T-cell (primary cell): ENCODE results near the gene WRAP53. TPM values are rescaled to one million over a fixed set of nuclear protein-coding genes. Genes with fewer than 3 reads are reported as not detected.

Source experiments
- ATAC-seq, 4 experiments: fragments of 200-7000 bp in 3 of 4; fragments of 150-1000 bp in 1 of 4; cut with Tn5 transposase; replicated peaks in 1 of 4; 1 replicate in 3 of 4; 2 replicates in 1 of 4; pipeline ENCODE4 v1.10.0; 2021; ENCODE audit warnings: moderate library complexity in 3 of 4, mild to moderate bottlenecking in 2 of 4, moderate number of reproducible peaks in 1 of 4
- CTCF ChIA-PET, 2 donors: fragments of 300-600 bp; sonication (Branson Sonifier 250); formaldehyde crosslinking; loops; one replicate each; lab custom pipeline; 2022; ENCODE audit warnings: antibody characterized with exemption in 2 of 2; lab: Charles Lee
- POLR2A ChIA-PET, 2 donors: fragments of 300-600 bp; sonication (Branson Sonifier 250); formaldehyde crosslinking; loops; one replicate each; lab custom pipeline; 2022; ENCODE audit warnings: antibody characterized with exemption in 2 of 2; lab: Charles Lee
- DNase-seq, 35 experiments: peaks; one replicate each; pipeline versions ENCODE4 v3.0.0 to v3.0.0-alpha.2; 2013 to 2023
- H3K27ac ChIP-seq: one replicate; pipeline ENCODE4 v1.5.1; 2013; ENCODE audit warnings: low read length
- H3K27me3 ChIP-seq, 2 experiments: replicated peaks in 1 of 2; 1 replicate in 1 of 2; 2 replicates in 1 of 2; pipeline versions ENCODE4 v1.6.1 to v1.7.0; 2013; ENCODE audit warnings: low read length in 1 of 2, mixed read lengths in 1 of 2; ENCODE audit not compliant: control insufficient read depth in 2 of 2, insufficient read depth in 2 of 2; ENCODE audit errors: extremely low read depth in 1 of 2
- H3K36me3 ChIP-seq, 2 donors: 1 replicate in 1 of 2; 2 replicates in 1 of 2; pipeline versions ENCODE4 v1.6.1 to v1.7.0; 2013; ENCODE audit warnings: low read length in 1 of 2; ENCODE audit not compliant: control insufficient read depth in 2 of 2, insufficient read depth in 1 of 2; ENCODE audit errors: extremely low read depth in 1 of 2
- H3K4me1 ChIP-seq, 2 experiments: 1 replicate in 1 of 2; 2 replicates in 1 of 2; pipeline versions ENCODE4 v1.6.1 to v1.7.0; 2013; ENCODE audit warnings: low read length in 2 of 2, mixed read lengths in 1 of 2; ENCODE audit not compliant: insufficient read depth in 2 of 2, control insufficient read depth in 1 of 2; ENCODE audit errors: extremely low read depth in 1 of 2
- H3K4me3 ChIP-seq, 2 donors: 1 replicate in 1 of 2; 2 replicates in 1 of 2; pipeline versions ENCODE4 v1.5.1 to v1.7.0; 2013; ENCODE audit warnings: mild to moderate bottlenecking in 2 of 2, low read length in 1 of 2, moderate library complexity in 1 of 2; ENCODE audit not compliant: control insufficient read depth in 1 of 2; ENCODE audit errors: extremely low read depth in 1 of 2
- H3K9me3 ChIP-seq: 2 replicates; pipeline ENCODE4 v1.7.0; 2013
- H3K27ac Mint-ChIP-seq, 2 donors: one replicate each; pipeline ENCODE4 v1.8.0; 2020 to 2021; ENCODE audit warnings: mild to moderate bottlenecking in 2 of 2, mixed read lengths in 2 of 2
- H3K27me3 Mint-ChIP-seq, 2 donors: one replicate each; pipeline ENCODE4 v1.8.0; 2021 to 2022; ENCODE audit warnings: mixed read lengths in 2 of 2
- H3K36me3 Mint-ChIP-seq: one replicate; pipeline ENCODE4 v1.8.0; 2021; ENCODE audit warnings: mixed read lengths
- H3K4me1 Mint-ChIP-seq, 3 donors: one replicate each; pipeline ENCODE4 v1.8.0; 2020 to 2022; ENCODE audit warnings: mixed read lengths in 3 of 3, mild to moderate bottlenecking in 1 of 3
- H3K4me3 Mint-ChIP-seq, 3 donors: one replicate each; pipeline ENCODE4 v1.8.0; 2020 to 2022; ENCODE audit warnings: mild to moderate bottlenecking in 3 of 3, mixed read lengths in 3 of 3, moderate library complexity in 3 of 3
- H3K9me3 Mint-ChIP-seq, 3 donors: one replicate each; pipeline ENCODE4 v1.8.0; 2020 to 2022; ENCODE audit warnings: mixed read lengths in 3 of 3
- WGBS: methylation state at CpG from one replicate; pipeline ENCODE4 v1.1.5; 2013; ENCODE audit warnings: missing lambda C conversion rate; ENCODE audit not compliant: insufficient coverage; 5-methylcytosine and 5-hydroxymethylcytosine counted together
- total RNA-seq, 35 experiments: library from RNA in 6 of 35; stranded (reverse) in 6 of 35; fragments of 120-200 nt in 1 of 35; gene quantifications; one replicate each; pipeline versions ENCODE4 v1.2.1 to v1.2.4 and lab custom pipeline; 2013 to 2026

The WRAP53 gene
- total RNA-seq, 5 donors from 2014 or later (not counting 1 experiment from before 2014, with no cell fraction given): 8.0 to 14.6 (median 13.1) TPM

DNA sequence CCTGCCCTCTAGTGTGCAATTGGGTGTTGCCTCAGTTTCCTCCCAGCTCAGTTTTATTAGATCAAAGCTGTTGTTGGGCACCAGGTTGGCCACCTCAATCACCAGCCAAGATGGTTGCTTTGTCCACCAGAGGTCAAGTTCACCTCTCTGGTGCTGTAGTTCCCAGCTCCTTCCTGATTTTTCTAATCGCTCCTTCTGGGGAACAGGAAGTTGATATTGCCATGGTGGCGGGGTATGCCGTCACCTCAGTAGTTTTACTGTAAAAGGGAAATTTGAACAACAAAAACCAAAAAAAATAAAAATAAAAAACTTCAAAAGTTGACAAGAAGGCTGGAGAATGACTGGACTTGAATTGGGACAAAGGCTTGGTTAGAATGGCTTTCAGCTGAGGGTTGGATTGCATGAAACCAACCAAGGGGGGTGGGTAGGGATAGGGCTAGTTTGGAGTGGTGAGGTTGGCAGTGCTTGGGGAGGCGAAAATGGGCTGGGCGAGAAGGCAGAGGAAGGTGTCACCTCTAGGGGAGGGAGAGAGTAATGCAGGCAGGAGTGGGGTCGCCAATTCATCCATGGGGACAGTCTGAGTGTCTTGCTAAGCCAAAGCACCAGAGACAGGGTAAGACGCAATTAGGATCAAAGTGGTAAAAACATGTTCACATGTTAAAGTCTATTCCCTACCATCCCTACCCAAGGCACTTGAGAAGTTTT lies 22.9 kb downstream of the WRAP53 start:
- no peak overlapping the region for H3K4me3 ChIP-seq
- peaks cover 3 to 7% of the 10 kb centered on the region in 2 experiments for H3K4me1 ChIP-seq
- H3K9me3 ChIP-seq: no peaks in the 10 kb centered on the region
- H3K27ac ChIP-seq: no peak overlapping the region
- peaks cover 0 to 91% of the 10 kb centered on the region in 2 experiments for H3K27me3 ChIP-seq
- no peak overlapping the region for H3K27ac Mint-ChIP-seq
- H3K27me3 Mint-ChIP-seq: peaks cover 54 to 77% of the 10 kb centered on the region in 2 donors
- H3K36me3 Mint-ChIP-seq: no peaks in the 10 kb centered on the region
- POLR2A ChIA-PET: no interaction called here
- H3K9me3 Mint-ChIP-seq: no peaks in the 10 kb centered on the region
- DNase-seq (no peak), ATAC-seq (no peak)
- H3K36me3 ChIP-seq: no peaks in the 10 kb centered on the region
- H3K4me3 Mint-ChIP-seq: no peak overlapping the region
- WGBS: 78% methylated on average over 2 of the region's 7 CpGs
- CTCF ChIA-PET: no interaction called here
- H3K4me1 Mint-ChIP-seq: peaks cover 12 to 30% (median 26%) of the 10 kb centered on the region in 3 donors

DNA sequence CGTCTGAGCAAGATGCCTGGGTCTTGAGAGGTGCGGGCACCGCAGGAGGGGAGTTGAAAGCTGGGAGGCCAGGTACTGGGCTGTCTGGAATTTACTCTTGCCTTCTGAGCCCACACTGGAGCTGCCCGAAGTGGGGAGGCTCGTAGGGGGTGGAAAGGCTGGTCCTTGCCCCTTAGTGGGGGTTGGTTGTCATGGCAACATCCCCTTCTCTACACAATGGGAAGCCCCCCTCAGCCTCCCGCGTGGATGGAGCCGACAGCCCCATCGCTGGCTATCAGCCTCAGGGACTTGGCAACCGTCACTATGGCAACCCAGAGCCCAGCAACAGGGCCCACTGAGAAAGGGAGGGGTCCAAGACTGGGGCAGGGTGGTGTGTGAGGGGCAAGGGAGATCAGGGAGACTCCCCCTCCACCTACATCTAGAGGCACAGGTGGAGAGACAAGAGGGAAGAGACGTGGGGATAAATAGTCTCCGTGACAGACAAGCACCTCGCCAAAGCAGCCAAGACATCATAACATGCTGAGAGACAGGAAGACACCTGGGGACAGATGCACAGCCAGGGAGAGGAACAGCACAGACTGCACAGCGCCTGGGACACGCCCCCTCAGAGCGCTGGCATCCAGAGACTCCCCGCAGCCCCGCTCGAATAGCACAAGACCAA lies 24.0 kb downstream of the WRAP53 start:
- Histone ChIP-seq H3K27me3 (peaks cover 0 to 91% of the 10 kb centered on the region in 2 experiments), H3K27ac (no peak overlapping the region), H3K4me3 (no peak overlapping the region), H3K4me1 (peaks cover 3 to 15% of the 10 kb centered on the region in 2 experiments), H3K9me3 (no peaks in the 10 kb centered on the region), H3K36me3 (no peaks in the 10 kb centered on the region)
- H3K4me1 Mint-ChIP-seq: peaks cover 15 to 30% (median 30%) of the 10 kb centered on the region in 3 donors
- peak in 2 of 4 experiments; percentile 25 to 54 for ATAC-seq
- H3K4me3 Mint-ChIP-seq: no peak overlapping the region
- H3K27me3 Mint-ChIP-seq: peaks cover 54 to 74% of the 10 kb centered on the region in 2 donors
- no CpG with 5 or more reads among the region's 19 CpGs for WGBS
- DNase-seq: peak in 1 of 35 experiments; percentile 22
- POLR2A ChIA-PET: no interaction called here
- H3K9me3 Mint-ChIP-seq: no peaks in the 10 kb centered on the region
- no peaks in the 10 kb centered on the region for H3K36me3 Mint-ChIP-seq
- CTCF ChIA-PET: no interaction called here
- no peak overlapping the region for H3K27ac Mint-ChIP-seq

- H3K4me1 ChIP-seq: peaks cover 3 to 26% of the 10 kb centered on the region in 2 experiments
- CTCF ChIA-PET: no interaction called here
These were observed 25.5 kb downstream of the WRAP53 start for GRCh38 chr17:7713782-7714181.

DNA sequence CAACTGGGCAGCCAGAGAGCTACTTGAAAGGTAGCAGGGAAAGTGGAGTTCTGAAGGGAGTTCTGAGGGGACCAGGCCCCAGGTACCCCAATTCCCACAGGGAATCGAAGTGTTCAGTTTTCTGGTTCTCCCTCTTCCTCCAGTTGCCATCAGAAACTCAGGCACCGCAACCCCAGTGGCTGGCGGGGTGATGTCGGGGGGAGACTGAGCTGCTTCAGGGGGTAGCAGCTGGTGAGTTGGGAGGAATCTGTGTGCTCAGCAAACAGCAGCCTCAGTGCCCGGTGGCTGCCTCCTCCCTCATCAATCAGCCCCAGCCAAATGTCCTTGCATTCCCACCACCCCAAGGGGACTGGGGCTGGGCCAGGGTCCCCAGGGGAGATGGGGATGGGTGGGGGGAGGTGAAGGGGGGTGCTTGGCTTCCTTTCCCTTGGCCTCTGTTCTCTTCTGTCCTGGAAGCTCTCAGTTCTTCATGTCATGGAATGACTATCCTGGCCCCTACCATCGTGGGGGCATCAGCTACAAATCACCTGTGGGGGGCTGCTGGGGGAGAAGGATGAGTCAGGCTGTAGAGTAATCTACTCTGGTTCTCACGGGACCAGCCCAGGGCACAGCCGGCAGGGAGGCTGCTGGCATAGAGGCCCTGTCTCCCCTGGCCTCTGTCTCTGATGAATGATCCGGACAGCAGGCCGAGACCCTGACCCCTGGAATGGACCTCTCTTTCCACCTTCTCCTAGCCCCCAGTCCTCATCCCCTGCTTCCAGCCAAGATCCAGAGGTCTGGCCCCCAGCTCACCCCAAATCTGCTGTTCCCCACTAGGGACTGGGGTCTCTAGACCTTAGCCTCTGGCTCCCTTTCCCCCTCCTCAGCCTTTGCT lies 26.7 kb downstream of the WRAP53 start:
- ChIA-PET CTCF (no interaction called here), POLR2A (no interaction called here)
- no peak overlapping the region for H3K4me3 Mint-ChIP-seq
- Histone ChIP-seq H3K4me3 (no peak overlapping the region), H3K27ac (no peak overlapping the region), H3K36me3 (no peaks in the 10 kb centered on the region), H3K27me3 (peaks cover 0 to 88% of the 10 kb centered on the region in 2 experiments), H3K9me3 (no peaks in the 10 kb centered on the region), H3K4me1 (peaks cover 3 to 26% of the 10 kb centered on the region in 2 experiments)
- 80% methylated on average over 5 of the region's 10 CpGs for WGBS
- no peak for ATAC-seq
- no peaks in the 10 kb centered on the region for H3K9me3 Mint-ChIP-seq
- peaks cover 25 to 39% (median 32%) of the 10 kb centered on the region in 3 donors for H3K4me1 Mint-ChIP-seq
- no peak for DNase-seq
- no peaks in the 10 kb centered on the region for H3K36me3 Mint-ChIP-seq
- H3K27me3 Mint-ChIP-seq: peaks cover 64 to 83% of the 10 kb centered on the region in 2 donors
- H3K27ac Mint-ChIP-seq: no peak overlapping the region

More at GRCh38 chr17:7713782-7714181, 25.5 kb downstream of the WRAP53 start:
- Mint-ChIP-seq H3K4me3 (no peak overlapping the region), H3K9me3 (no peaks in the 10 kb centered on the region), H3K4me1 (peaks cover 25 to 41% (median 38%) of the 10 kb centered on the region in 3 donors), H3K27ac (no peak overlapping the region), H3K27me3 (peaks cover 67 to 76% of the 10 kb centered on the region in 2 donors), H3K36me3 (no peaks in the 10 kb centered on the region)
- no peak overlapping the region for H3K27ac ChIP-seq
- peaks cover 0 to 88% of the 10 kb centered on the region in 2 experiments for H3K27me3 ChIP-seq
- no peak for DNase-seq
- H3K9me3 ChIP-seq: no peaks in the 10 kb centered on the region
- no peak for ATAC-seq
- WGBS: 11% methylated on average over 2 of the region's 9 CpGs
- POLR2A ChIA-PET: no interaction called here
- no peaks in the 10 kb centered on the region for H3K36me3 ChIP-seq
- no peak overlapping the region for H3K4me3 ChIP-seq

- H3K9me3 ChIP-seq: no peaks in the 10 kb centered on the region
- no peak overlapping the region for H3K4me3 ChIP-seq
- no peak overlapping the region for H3K27ac ChIP-seq
- H3K4me1 ChIP-seq: peaks cover 0 to 21% of the 10 kb centered on the region in 2 experiments
- Mint-ChIP-seq H3K27ac (no peak overlapping the region), H3K36me3 (no peaks in the 10 kb centered on the region), H3K9me3 (no peaks in the 10 kb centered on the region), H3K4me3 (peak overlapping the region in 1 of 3 donors; percentile 70), H3K4me1 (peaks cover 16 to 28% (median 21%) of the 10 kb centered on the region in 3 donors), H3K27me3 (peaks cover 62 to 81% of the 10 kb centered on the region in 2 donors)
- ATAC-seq (no peak), DNase-seq (no peak)
- H3K27me3 ChIP-seq: peaks cover 0 to 85% of the 10 kb centered on the region in 2 experiments
- WGBS: 60% methylated on average over 5 of the region's 20 CpGs
- POLR2A ChIA-PET: no interaction called here
- H3K36me3 ChIP-seq: no peaks in the 10 kb centered on the region
- CTCF ChIA-PET: no interaction called here
These were observed 27.9 kb downstream of the WRAP53 start for GRCh38 chr17:7715936-7716886.
